ENCODE measurements around the gene SLC11A2.
"Not testable (repeated sequence)": the region's sequence is repeated elsewhere in the genome, so short reads cannot be mapped to it uniquely, and the experiment has no call there.

Gene SLC11A2

DNA sequence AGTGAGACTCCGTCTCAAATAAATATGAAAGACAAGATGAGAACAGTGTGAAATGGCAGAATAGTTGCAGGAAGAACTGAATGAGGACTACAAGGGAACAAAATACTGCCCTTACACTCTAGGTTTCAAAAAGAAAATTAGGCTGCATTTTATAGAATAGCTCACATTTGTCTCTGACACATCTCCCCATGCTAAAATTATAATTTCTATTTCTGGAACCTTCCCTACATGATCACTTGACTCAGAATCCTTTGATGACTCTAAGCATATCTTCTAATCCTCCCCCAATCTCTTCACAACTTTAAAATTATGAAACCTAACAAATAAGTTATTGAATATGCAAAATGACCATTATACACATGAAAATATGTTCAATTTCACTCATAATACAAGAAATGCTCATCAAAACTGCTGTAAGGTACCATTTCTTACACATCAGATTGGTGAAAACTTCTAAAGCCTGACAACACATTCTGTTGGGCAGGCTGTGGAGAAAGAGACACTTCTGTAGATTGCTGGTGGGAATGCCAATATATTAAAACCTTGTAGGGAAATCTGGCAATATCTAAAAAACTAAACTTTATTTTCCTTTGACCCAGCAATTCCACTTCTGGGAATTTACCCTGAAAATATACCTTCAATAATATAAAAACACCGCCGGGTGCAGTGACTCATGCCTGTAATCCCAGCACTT lies 78.1 kb downstream of the SLC11A2 start:
- DNase-seq (ENCODE audit: low read depth in 2 of 2) = no peak

- no peak for DNase-seq (ENCODE audit: low read depth in 2 of 2)
Measured at GRCh38 chr12:50937653-50938052, 88.5 kb downstream of the SLC11A2 start.

DNA sequence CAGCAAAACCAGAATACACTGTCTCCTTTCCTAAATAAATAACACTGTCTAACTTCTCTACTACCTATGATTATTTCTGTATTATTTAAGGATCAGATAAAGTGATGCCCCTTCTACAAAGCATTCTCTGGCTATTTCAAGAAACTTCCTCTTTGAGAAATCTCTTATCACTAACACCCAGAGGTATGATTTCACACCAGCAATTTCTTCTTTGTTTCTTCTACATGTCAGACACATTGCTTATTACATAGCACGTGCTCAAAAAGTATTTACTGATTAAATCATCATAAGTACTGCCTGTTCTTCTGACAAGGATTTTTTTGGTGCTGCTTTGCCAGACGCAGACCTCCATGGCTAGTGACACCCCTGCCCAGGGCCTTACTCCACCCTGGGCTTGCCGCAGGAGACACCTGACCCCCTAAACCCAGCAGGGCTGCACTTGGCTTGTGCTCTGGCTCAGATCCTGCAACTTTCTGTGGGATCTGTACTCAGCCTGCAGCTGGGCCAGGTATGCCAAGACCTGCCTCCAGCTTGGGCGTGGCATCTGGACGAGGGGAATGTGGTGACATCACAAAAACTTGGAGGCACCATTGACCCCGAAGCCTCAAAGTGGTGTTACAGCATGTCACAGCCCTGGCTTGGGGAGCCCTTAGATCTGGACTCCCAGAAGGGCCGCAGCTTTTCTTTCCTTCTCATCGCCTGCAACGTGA lies 89.2 kb downstream of the SLC11A2 start:
- DNase-seq (ENCODE audit: low read depth in 2 of 2) = no peak

- DNase-seq (ENCODE audit: low read depth in 2 of 2) = no peak
Measured at GRCh38 chr12:50934981-50935807, 91.0 kb downstream of the SLC11A2 start.

GRCh38 chr12:50934371-50934851 lies 91.8 kb downstream of the SLC11A2 start:
- DNase-seq (ENCODE audit: low read depth in 2 of 2) = no peak

GRCh38 chr12:50933459-50934124 lies 92.6 kb downstream of the SLC11A2 start:
- DNase-seq (ENCODE audit: low read depth in 2 of 2) = no peak

DNA sequence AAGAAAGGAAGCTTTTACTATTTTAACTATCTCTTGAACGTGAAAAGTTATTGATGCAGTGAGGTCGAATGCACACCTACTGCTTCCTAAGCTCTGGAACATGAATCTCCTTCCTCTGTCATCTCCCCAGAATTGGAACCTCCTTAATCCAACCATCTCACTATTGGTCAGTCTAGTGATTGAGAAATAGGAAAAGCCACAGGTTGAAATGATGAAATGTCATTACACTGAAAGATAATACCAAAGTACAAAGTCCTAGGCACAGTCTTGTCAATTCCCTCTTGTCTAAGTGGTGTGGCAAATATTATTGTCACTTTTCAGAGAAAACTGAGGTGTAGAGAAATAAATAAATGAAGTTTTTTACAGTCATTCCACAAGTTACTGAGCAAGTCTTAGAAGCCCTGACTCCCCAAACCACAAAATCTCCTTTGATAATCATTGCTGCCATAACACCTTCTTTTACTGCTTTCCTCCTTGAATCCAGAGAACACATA lies 93.3 kb downstream of the SLC11A2 start:
- no peak for DNase-seq (ENCODE audit: low read depth in 2 of 2)

- DNase-seq (ENCODE audit: low read depth in 2 of 2) = not testable (repeated sequence)
Measured at GRCh38 chr12:50930477-50930876, 95.7 kb downstream of the SLC11A2 start.

DNA sequence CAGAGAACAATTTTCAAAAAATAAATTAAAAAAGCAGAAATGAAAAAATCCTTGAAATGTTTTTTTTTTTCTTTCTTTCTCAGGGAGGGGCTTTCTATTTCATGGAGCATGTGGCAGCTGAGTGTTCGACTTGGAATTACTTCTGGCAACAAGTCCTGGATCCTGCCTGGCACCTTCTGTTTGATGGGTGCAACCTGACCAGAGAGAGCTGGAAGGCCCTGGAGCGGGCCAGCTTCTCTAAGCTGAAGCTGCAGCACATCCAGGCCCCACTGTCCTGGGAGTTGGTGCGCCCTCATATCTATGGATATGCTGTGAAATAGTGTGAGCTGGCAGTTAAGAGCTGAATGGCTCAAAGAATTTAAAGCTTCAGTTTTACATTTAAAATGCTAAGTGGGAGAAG lies 96.4 kb downstream of the SLC11A2 start:
- no peak for DNase-seq (ENCODE audit: low read depth in 2 of 2)
